KMS-11 (cell line): ENCODE measurements around the gene XRCC4.
"Not testable (repeated sequence)": the region's sequence is repeated elsewhere in the genome, so short reads cannot be mapped to it uniquely, and the experiment has no call there.

Experiments used
- H2AFZ ChIP-seq: fragments of 200-600 bp; sonication (generic); 2 replicates; pipeline ENCODE4 v1.6.1; 2016; ENCODE audit warnings: antibody characterized with exemption, mixed run types, low read depth
- H3K27ac ChIP-seq: fragments of 200-600 bp; sonication (generic); 2 replicates; pipeline ENCODE4 v1.6.1; 2016; ENCODE audit warnings: mild to moderate bottlenecking, mixed run types
- H3K27me3 ChIP-seq: fragments of 200-600 bp; sonication (generic); 2 replicates; pipeline ENCODE4 v1.6.1; 2017; ENCODE audit warnings: mild to moderate bottlenecking, low read depth, mixed run types, moderate library complexity; ENCODE audit not compliant: insufficient read depth
- H3K36me3 ChIP-seq: fragments of 200-600 bp; sonication (generic); 2 replicates; pipeline ENCODE4 v1.6.1; 2017; ENCODE audit warnings: mild to moderate bottlenecking, mixed run types; ENCODE audit not compliant: insufficient read depth
- H3K4me1 ChIP-seq: fragments of 200-600 bp; sonication (generic); 2 replicates; pipeline ENCODE4 v1.6.1; 2016; ENCODE audit warnings: mild to moderate bottlenecking, low read depth, mixed run types; ENCODE audit not compliant: poor library complexity, severe bottlenecking
- H3K4me2 ChIP-seq: fragments of 200-600 bp; sonication (generic); 2 replicates; pipeline ENCODE4 v1.7.0; 2016; ENCODE audit warnings: mild to moderate bottlenecking, mixed run types
- H3K4me3 ChIP-seq: fragments of 200-600 bp; sonication (generic); IDR thresholded peaks from 2 replicates; pipeline ENCODE4 v1.6.1; 2017; ENCODE audit warnings: low read depth, low read length, mixed read lengths; ENCODE audit not compliant: insufficient read depth
- H3K79me2 ChIP-seq: fragments of 200-600 bp; sonication (generic); 2 replicates; pipeline ENCODE4 v1.6.1; 2016; ENCODE audit warnings: low read depth, mixed run types; ENCODE audit not compliant: insufficient read depth
- H3K9ac ChIP-seq: fragments of 200-600 bp; sonication (generic); 2 replicates; pipeline ENCODE4 v1.6.1; 2016; ENCODE audit warnings: mild to moderate bottlenecking, mixed run types
- H4K20me1 ChIP-seq: fragments of 200-600 bp; sonication (generic); 2 replicates; pipeline ENCODE4 v1.6.1; 2016; ENCODE audit warnings: mild to moderate bottlenecking, mixed run types; ENCODE audit not compliant: insufficient read depth
- TF ChIP-seq, protein P1 (sequence below): fragments of 200-600 bp; sonication (generic); conservative IDR thresholded peaks from 2 replicates; pipeline ENCODE4 v1.6.1; 2017; ENCODE audit warnings: low read depth, mild to moderate bottlenecking, antibody characterized with exemption, low read length, moderate library complexity, mixed read lengths

The XRCC4 gene

DNA sequence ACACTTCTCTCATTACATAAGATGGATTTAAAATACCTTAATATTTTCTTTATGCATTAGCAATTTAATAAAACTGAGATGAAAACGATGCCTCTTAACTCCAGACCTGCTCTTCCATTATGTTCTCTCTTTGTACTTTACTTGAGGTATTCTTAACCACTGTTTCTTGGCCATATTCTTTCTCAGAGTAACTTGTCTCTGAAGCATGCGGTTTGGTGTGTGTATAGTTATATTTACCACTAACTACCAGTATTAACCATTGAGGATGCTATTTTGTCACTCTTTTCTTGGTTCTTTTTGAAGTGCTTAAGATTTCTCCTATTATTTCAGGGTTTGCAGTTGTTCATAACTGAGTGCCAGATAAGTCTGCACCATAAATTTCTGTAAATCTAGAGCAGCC lies 18.0 kb upstream of the XRCC4 start:
- Histone ChIP-seq H3K79me2 (peaks cover 30% of the 10 kb centered on the region), H3K36me3 (peaks cover 6% of the 10 kb centered on the region; the same call in 1 of the 2 replicates)

DNA sequence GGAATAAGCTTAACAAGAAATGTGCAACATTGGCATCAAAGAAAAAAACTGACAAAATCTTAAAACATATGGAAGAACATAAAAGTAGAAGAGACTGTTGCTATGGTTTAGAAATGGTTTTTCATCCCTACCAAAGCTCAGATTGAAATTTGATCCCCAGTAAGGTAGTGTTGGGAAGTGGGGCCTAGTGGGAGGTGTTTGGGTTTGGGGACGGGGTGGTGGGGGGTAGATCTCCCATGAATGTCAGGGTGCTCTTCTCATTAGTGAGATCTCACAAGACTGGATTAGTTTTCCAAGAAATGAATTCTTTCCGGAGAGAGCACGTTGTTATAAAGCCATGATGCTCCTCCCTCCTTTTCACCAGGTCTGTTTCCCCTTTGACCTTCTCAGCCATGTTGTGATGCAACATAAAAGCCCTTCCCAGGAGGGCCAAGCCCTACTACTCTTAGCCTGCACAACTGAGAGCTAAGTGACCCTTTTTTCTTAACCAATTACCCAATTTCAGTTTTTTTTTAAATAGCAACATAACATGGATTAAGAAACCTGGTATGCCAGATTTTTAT lies 10.7 kb upstream of the XRCC4 start:
- Histone ChIP-seq H3K36me3 (peaks cover 5% of the 10 kb centered on the region; the same call in 1 of the 2 replicates), H3K27me3 (no peaks in the 10 kb centered on the region), H3K4me1 (peaks cover 36% of the 10 kb centered on the region), H4K20me1 (peaks cover 9% of the 10 kb centered on the region; the same call in 1 of the 2 replicates), H3K4me3 (no peak overlapping the region), H3K27ac (no peak overlapping the region), H2AFZ (no peak overlapping the region), H3K79me2 (peaks cover 97% of the 10 kb centered on the region), H3K9ac (no peak overlapping the region), H3K4me2 (no peak overlapping the region)
- TF ChIP-seq, protein P1, sequence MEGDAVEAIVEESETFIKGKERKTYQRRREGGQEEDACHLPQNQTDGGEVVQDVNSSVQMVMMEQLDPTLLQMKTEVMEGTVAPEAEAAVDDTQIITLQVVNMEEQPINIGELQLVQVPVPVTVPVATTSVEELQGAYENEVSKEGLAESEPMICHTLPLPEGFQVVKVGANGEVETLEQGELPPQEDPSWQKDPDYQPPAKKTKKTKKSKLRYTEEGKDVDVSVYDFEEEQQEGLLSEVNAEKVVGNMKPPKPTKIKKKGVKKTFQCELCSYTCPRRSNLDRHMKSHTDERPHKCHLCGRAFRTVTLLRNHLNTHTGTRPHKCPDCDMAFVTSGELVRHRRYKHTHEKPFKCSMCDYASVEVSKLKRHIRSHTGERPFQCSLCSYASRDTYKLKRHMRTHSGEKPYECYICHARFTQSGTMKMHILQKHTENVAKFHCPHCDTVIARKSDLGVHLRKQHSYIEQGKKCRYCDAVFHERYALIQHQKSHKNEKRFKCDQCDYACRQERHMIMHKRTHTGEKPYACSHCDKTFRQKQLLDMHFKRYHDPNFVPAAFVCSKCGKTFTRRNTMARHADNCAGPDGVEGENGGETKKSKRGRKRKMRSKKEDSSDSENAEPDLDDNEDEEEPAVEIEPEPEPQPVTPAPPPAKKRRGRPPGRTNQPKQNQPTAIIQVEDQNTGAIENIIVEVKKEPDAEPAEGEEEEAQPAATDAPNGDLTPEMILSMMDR: no peak

More for the DNA sequence above, 18.0 kb upstream of the XRCC4 start:
- Histone ChIP-seq H2AFZ (no peak overlapping the region), H3K4me2 (no peak overlapping the region), H3K27me3 (no peaks in the 10 kb centered on the region), H3K4me1 (peaks cover 32% of the 10 kb centered on the region), H4K20me1 (no peaks in the 10 kb centered on the region; the same call in 1 of the 2 replicates), H3K4me3 (no peak overlapping the region), H3K9ac (no peak overlapping the region), H3K27ac (no peak overlapping the region)
- TF ChIP-seq, protein P1: no peak

DNA sequence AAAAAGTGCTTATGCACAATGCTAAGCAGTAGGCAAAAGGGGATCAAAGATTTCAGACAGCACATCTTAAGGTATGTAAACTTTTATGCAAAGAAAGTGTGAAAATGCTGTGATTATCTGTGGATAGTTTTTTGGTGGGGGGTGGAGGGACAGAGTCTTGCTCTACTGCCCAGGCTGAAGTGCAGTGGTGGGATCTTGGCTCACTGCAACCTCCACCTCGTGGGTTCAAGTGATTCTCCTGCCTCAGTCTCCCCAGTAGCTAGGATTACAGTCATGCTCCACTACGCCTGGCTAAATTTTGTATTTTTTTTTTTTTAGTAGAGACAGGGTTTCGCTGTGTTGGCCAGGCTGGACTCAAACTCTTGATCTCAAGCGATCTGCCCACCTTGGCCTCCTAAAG lies 10.0 kb upstream of the XRCC4 start:
- H3K4me3 ChIP-seq, H3K9ac ChIP-seq, H3K27ac ChIP-seq, H3K36me3 ChIP-seq, H3K4me2 ChIP-seq, H2AFZ ChIP-seq, H3K27me3 ChIP-seq: not testable (repeated sequence)
- peaks cover 38% of the 10 kb centered on the region for H3K4me1 ChIP-seq
- peaks cover 97% of the 10 kb centered on the region for H3K79me2 ChIP-seq
- H4K20me1 ChIP-seq: peaks cover 16% of the 10 kb centered on the region; the same call in 1 of the 2 replicates

DNA sequence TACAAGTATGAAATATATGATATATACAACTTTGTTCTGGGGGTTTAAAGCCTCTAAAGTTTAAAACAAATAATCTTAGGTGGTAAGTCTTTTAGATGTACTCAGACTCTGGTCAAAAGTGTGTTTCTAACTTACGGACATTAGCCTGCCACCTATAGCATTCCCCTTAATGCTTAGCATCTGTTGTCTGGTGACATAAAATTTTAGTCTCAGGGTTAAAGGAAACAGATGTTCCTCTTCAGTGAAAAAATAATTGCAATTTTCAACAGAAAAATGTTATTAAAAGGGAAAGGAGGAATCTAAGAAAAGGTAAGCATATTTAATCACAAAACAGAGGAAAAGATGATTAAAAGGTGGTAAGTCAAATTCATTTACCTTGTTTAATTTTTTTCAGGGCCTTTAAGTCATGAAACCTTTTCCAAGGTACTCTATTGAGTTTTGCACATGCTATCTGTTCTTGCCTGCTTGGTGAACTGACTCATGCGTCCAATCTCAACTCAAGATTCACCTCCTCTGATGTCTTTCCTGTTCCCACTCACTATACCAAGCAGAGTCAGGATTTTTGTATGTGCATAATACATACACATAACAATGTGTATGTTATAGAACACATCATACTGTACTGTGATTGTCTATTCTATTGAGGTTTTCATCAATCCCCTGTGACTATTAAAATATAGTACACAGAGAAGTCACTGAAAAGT lies 8.1 kb upstream of the XRCC4 start:
- Histone ChIP-seq H3K4me3 (no peak overlapping the region), H3K36me3 (peaks cover 2% of the 10 kb centered on the region; the same call in 1 of the 2 replicates)
- TF ChIP-seq, protein P1: no peak

More for the DNA sequence above, 8.1 kb upstream of the XRCC4 start:
- Histone ChIP-seq H3K27me3 (no peaks in the 10 kb centered on the region), H3K4me1 (peaks cover 35% of the 10 kb centered on the region), H4K20me1 (peaks cover 16% of the 10 kb centered on the region; the same call in 1 of the 2 replicates), H2AFZ (no peak overlapping the region), H3K9ac (no peak overlapping the region), H3K79me2 (peaks cover 100% of the 10 kb centered on the region), H3K27ac (no peak overlapping the region), H3K4me2 (no peak overlapping the region)
